ENCODE measurements around the gene FRRS1L.

Gene FRRS1L

GRCh38 chr9:109172935-109173334 is 5.9 kb upstream of the FRRS1L start:
- DNase-seq: no peak

GRCh38 chr9:109171926-109172325 is 4.9 kb upstream of the FRRS1L start:
- no peak for DNase-seq

DNA sequence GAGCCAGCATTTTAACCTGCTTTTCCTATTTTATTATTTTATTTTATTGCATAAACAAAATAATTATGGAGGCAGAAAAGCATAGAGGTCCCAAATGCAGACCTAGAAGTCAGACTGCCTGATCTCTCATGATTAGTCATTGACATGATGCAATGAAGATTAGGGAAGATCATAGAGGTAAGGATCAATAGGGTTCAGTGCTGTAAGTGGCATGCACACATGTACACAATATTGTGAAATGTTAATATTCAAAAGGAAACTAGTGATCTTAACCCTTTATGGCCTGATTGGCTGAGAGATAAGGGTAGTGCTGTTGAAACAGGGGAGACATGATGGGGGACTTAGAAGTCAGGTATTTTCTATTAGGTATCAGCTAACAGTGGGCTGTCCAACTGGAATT is 1.1 kb upstream of the FRRS1L start:
- DNase-seq: no peak

- no peak for DNase-seq
These were observed 667 bp upstream of the FRRS1L start for GRCh38 chr9:109167716-109168115.

DNA sequence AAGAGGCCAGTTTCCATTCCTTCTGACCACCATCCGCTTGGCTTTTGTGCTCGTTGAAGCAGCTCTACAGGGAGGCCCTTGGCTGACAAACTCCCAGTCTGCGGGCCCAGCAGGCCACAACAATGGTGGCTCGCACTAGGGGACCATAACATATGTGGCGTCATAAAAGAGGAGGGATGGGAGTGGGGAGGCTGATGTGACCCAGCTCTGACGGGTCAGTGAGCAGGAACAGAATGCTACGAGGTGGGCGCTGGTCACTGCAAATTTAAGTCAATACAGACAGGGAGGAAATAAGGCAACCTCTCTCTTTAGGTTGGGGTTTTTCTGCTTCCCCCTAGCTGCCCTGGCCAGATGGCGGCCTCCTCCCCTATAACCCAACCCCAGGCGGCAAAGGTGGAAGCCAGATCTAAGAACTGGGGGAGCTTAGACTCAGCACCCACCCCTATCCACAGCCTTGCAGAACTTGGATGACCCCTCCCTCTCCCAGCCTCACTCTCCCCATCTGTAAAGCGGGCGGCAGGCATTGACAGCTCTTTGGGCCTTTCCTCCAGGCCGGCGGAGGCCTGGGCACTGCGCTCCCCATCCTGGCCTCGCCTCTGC is 778 bp downstream of the FRRS1L start:
- DNase-seq: no peak

GRCh38 chr9:109164042-109164441 is 3.0 kb downstream of the FRRS1L start:
- no peak for DNase-seq

DNA sequence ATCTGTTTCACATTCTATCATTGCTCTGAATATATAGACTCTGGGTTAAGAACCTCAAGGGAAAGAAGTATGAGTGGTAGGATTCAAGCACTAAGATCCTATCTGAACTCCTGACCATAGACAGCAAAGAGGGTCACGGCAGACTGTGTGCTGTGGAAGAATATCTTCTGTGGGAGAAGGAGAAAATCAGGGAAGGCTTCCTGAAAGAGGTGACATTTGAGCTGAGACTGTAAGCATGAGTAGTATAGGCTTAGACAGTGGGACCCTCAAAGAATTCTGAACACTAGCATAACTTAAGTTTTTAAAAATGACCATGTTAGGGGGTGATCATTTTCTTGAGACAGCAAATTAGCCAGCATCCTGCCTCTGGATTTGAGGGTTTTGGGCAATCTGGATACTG is 3.9 kb downstream of the FRRS1L start:
- no peak for DNase-seq

GRCh38 chr9:109162677-109163076 is 4.4 kb downstream of the FRRS1L start:
- DNase-seq: no peak

- no peak for DNase-seq
These were observed 5.6 kb downstream of the FRRS1L start for GRCh38 chr9:109161471-109161870.

DNA sequence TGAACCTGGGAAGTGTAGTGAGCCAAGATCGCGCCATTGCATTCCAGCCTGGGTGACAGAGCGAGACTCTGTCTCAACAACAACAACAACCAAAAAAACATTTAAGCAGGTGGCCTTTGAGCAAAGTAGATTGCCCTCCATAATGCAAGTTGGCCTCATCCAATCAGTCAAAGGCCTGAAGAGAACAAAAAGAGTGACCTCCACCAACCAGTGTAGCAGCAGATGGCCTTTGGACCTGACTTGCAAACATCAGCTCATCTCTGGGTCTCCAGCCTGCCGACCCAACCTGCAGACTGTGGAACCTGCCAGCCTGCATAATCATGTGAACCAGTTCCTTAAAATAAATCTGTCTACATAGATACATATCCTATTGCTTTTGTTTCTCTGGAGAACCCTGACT is 7.5 kb downstream of the FRRS1L start:
- DNase-seq: no peak

- no peak for DNase-seq
These were observed 8.4 kb downstream of the FRRS1L start for GRCh38 chr9:109158651-109159050.

- no peak for DNase-seq
These were observed 10.3 kb downstream of the FRRS1L start for GRCh38 chr9:109156708-109157107.

- no peak for DNase-seq
These were observed 16.0 kb downstream of the FRRS1L start for GRCh38 chr9:109150925-109151545.

- no peak for DNase-seq
These were observed 17.3 kb downstream of the FRRS1L start for GRCh38 chr9:109149722-109150121.

DNA sequence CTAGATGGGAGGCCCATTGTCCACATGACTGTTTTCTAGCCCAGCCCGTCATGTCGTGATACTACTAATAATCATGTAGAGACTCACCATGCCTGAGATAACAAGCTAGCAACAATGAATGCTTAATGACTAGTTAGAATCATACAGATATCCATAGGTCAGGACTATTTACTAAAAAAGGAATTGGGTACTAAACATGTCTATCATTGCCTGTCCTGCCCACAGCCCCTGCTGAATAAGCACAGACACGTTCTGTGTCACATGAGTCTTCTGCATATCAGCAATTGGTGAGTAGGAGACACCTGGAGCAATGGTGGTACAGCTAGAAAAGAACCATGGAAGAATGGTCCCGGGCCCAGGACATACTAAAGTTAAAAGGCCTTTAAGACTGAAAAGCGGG is 18.0 kb downstream of the FRRS1L start:
- no peak for DNase-seq

GRCh38 chr9:109145051-109145450 is 22.0 kb downstream of the FRRS1L start:
- DNase-seq: no peak

DNA sequence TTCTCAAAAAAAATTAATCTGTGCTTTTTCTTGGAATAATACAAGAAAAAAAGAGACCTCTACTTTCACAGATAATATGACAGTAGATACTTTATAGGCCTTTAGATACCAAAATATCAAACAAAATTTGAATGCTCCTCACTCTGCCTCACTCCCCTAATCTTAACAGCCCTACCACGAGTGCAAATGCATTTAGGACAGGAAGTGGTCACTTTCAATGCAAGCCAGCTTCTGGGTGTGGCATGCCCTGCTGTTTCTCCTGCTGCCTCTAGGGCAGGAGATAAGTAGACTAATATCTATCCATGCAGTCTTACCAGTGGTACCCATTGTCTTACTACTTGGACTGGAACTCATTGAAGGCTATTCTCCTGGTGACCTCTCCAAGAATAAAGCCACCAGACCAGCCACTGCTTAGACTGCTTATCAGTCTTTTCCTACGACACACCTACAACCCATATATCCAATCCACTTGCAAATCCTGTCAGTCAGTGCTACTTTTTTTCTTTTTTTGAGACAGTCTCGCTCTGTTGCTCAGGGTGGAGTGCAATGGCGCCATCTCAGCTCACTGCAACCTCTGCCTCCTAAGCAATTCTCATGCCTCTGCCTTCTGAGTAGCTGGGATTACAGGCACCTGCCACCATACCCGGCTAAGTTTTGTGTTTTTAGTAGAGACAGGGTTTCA is 23.0 kb downstream of the FRRS1L start:
- peak; percentile 13 for DNase-seq

DNA sequence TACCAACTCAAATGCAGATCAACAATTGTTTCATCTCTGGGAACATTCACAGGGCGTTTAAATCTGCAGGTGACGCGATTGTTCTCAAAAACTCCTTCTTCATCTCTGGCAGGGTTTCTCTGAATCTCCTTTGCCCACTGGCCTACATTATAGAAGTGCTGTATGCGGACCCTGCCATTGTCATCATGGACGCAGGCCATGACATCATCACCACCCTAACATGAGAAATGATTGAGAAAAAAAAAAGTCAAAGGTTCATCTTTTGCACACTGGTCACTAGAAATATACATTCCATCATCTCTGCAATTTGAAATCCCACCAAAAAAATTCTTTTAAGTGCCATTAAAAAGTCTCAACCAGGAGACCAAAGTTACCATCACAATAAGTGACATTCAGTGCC is 25.7 kb downstream of the FRRS1L start:
- DNase-seq: no peak

GRCh38 chr9:109139851-109140250 is 27.2 kb downstream of the FRRS1L start:
- no peak for DNase-seq

GRCh38 chr9:109138421-109138820 is 28.6 kb downstream of the FRRS1L start:
- no peak for DNase-seq

DNA sequence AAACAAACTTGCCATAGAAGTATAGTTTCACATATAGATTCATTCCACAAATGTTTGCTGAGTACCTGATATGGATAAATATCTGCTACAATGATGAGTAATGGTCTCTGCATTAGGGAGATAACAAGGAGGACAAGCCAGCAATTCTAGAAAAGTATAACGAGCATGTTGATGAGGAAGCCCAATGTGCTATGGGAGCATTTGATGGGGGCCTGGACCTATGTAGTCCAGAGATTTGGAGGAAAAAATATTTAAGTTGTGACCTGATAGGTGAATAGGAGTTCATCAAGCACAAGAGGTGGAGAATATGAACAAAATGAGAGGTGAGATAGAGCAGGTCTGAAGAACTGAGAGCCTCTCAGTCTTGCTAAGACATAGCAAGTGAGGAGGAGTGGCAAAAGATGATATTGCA is 32.9 kb downstream of the FRRS1L start:
- no peak for DNase-seq

DNA sequence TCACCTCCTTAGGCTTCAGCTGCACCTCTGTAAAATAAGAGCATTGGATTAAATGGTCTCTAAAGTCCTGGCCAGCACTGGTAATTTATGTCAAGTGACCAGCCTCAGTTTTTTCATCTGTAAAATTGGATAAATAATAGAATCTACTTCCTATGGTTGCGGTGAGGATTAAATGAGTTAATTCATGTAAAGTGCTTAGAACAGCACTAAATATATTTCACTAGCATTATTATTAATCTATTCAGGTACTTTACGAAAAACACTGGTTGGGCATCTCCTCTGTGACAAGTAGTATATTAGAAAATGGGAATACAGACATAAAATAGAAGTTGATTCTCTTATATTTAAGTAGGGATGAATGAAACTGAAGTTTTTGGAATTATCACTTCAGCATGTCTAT is 33.5 kb downstream of the FRRS1L start:
- no peak for DNase-seq

GRCh38 chr9:109132567-109133021 is 34.5 kb downstream of the FRRS1L start:
- DNase-seq: no peak

GRCh38 chr9:109129470-109130197 is 37.4 kb downstream of the FRRS1L start:
- DNase-seq: no peak

All from CD4-positive, alpha-beta T cell treated with Interleukin-21 for 1 hour (primary cell).